ENCODE results near the gene CSNK2A3. TPM values are rescaled to one million over a fixed set of nuclear protein-coding genes. Genes with fewer than 3 reads are reported as not detected.

The CSNK2A3 gene
- total RNA-seq, 2 experiments from 2014 or later = 0.63 to 0.82 TPM

DNA sequence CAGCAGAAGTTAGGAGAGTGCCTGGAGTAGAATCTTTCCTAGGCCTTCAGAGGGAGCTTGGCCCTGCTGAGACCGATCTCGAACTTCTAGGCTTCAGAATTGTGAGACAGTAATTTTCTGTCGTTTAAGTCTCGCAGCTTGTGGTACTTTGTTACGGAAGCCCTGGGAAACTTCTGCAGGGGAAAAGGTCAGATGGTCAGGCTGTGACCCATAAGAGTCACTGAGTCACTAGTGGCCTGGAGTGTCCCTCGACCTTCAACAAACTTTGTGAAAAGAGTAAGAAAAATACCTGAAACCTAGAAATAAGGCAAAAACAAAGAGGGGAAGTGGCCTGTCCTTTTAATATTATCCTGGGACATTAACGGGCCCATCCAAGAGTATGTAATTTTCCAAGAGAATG lies 34.6 kb downstream of the CSNK2A3 start:
- Histone ChIP-seq H3K4me2 (ENCODE audit: low read length) (no peak overlapping the region), H3K9me2 (ENCODE audit: insufficient read depth, low read length) (no peaks in the 10 kb centered on the region), H2AFZ (ENCODE audit: low read length) (no peak overlapping the region), H3K36me3 (ENCODE audit: insufficient read depth, low read length) (no peaks in the 10 kb centered on the region), H3K4me1 (ENCODE audit: insufficient read depth, low read length, poor library complexity, severe bottlenecking) (no peaks in the 10 kb centered on the region), H3K4me3 (ENCODE audit: low read depth, low read length, poor library complexity, severe bottlenecking) (no peak overlapping the region), H3K9me3 (ENCODE audit: low read length) (no peaks in the 10 kb centered on the region), H3K27ac (ENCODE audit: low read depth, low read length, poor library complexity, severe bottlenecking) (no peak overlapping the region), H4K20me1 (ENCODE audit: insufficient read depth, low read length) (no peaks in the 10 kb centered on the region), H3K79me2 (ENCODE audit: insufficient read depth, low read depth, low read length) (no peaks in the 10 kb centered on the region)
- BruUV-seq (replicated peaks) = no TSS peak
- ChIA-PET POLR2A (no interaction called here), CTCF (ENCODE audit: unreplicated experiment) (no interaction called here)
- TF ChIP-seq, protein P1, sequence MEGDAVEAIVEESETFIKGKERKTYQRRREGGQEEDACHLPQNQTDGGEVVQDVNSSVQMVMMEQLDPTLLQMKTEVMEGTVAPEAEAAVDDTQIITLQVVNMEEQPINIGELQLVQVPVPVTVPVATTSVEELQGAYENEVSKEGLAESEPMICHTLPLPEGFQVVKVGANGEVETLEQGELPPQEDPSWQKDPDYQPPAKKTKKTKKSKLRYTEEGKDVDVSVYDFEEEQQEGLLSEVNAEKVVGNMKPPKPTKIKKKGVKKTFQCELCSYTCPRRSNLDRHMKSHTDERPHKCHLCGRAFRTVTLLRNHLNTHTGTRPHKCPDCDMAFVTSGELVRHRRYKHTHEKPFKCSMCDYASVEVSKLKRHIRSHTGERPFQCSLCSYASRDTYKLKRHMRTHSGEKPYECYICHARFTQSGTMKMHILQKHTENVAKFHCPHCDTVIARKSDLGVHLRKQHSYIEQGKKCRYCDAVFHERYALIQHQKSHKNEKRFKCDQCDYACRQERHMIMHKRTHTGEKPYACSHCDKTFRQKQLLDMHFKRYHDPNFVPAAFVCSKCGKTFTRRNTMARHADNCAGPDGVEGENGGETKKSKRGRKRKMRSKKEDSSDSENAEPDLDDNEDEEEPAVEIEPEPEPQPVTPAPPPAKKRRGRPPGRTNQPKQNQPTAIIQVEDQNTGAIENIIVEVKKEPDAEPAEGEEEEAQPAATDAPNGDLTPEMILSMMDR (conservative IDR thresholded peaks at IDR 0.05; ENCODE audit: low read length) = no peak
- no peak for TF ChIP-seq EZH2phosphoT487 (IDR thresholded peaks at IDR 0.05; ENCODE audit: borderline replicate concordance, low read depth, low read length)
- intact Hi-C loops (cut with micrococcal nuclease; ENCODE audit: unreplicated experiment) = no loop called here
- no peak for DNase-seq (ENCODE audit: low spot score)

DNA sequence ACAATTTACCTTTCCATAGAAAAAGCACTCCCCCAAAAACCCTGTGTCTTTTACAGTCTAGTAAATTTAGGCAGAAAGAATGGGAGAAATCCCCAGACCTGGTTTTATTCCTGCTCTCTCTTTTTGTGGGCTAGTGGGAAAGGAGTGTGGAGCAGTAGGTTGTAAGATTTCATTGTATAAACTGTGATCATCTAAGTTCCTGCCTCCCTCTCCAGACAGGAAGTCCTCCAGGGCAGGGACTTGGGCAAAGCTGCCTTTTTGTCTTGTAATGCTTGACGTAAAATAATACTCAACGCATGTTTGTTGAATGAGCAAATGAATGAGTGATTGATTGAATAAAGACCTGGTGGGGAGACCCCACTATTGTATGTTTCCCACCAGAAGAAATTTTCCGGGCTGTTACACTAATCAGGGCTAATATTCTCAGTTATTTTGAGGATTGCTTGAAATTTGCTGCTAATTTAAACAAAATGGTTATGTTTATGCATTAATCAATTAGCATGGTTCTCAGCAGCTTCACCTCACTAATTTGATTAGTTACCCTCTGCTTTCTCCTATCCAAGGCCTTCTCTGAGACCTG lies 36.3 kb downstream of the CSNK2A3 start:
- no peak for TF ChIP-seq EZH2phosphoT487 (IDR thresholded peaks at IDR 0.05; ENCODE audit: borderline replicate concordance, low read depth, low read length)
- TF ChIP-seq, protein P1 (conservative IDR thresholded peaks at IDR 0.05; ENCODE audit: low read length) = no peak
- Histone ChIP-seq H3K9me2 (ENCODE audit: insufficient read depth, low read length) (no peaks in the 10 kb centered on the region), H3K79me2 (ENCODE audit: insufficient read depth, low read depth, low read length) (no peaks in the 10 kb centered on the region), H3K4me1 (ENCODE audit: insufficient read depth, low read length, poor library complexity, severe bottlenecking) (no peaks in the 10 kb centered on the region), H3K27ac (ENCODE audit: low read depth, low read length, poor library complexity, severe bottlenecking) (no peak overlapping the region), H3K36me3 (ENCODE audit: insufficient read depth, low read length) (no peaks in the 10 kb centered on the region), H2AFZ (ENCODE audit: low read length) (no peak overlapping the region), H3K9me3 (ENCODE audit: low read length) (no peaks in the 10 kb centered on the region), H3K4me2 (ENCODE audit: low read length) (no peak overlapping the region), H4K20me1 (ENCODE audit: insufficient read depth, low read length) (no peaks in the 10 kb centered on the region), H3K4me3 (ENCODE audit: low read depth, low read length, poor library complexity, severe bottlenecking) (no peak overlapping the region)
- CTCF ChIA-PET (ENCODE audit: unreplicated experiment) = no interaction called here
- DNase-seq (ENCODE audit: low spot score) = no peak
- POLR2A ChIA-PET = no interaction called here
- no TSS peak for BruUV-seq (replicated peaks)
- intact Hi-C loops (cut with micrococcal nuclease; ENCODE audit: unreplicated experiment) = no loop called here

DNA sequence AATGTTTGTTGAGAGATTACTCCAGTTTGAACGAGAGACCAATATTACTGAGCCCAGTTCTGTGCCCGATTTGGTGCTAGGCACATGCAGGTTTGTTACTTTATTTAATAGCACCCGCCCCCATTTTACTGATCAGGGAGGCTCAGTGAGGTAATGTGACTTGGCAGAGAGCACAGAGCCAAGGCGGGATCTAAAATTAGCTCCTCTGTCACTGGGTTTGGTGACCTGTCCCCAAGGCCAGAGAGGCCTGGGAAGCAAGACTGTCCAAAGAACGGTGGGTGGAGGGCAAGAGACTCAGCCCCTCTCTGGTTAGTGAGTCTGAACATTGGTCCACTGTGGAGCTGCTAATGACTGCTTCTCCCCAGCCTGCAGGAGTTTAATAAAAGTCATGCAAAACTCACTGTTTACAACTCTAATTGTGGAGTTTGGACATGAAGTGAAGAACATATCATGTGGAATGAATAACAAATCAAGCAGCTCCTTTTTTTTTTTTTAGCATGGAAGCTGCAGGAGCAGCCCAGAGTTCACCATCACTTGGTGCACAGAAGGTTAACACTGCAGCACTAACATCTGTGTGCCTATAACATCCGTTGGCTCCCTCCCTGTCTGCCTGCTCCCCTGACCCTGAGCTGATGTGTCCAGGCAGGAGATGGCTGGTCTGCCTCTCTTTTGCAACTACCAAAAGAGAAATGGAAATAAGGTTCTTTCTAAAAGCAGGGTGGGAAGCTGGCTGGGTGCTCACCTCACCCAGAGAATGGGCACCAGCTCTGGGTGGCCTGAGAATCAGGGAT lies 39.0 kb downstream of the CSNK2A3 start:
- H2AFZ ChIP-seq (ENCODE audit: low read length) = no peak overlapping the region
- TF ChIP-seq, protein P1 (conservative IDR thresholded peaks at IDR 0.05; ENCODE audit: low read length) = no peak
- TF ChIP-seq EZH2phosphoT487 (IDR thresholded peaks at IDR 0.05; ENCODE audit: borderline replicate concordance, low read depth, low read length) = no peak
- ChIA-PET CTCF (ENCODE audit: unreplicated experiment) (no interaction called here), POLR2A (interaction anchor here (0.7 kb wide), 1 partner anchor 55 kb away, joined by 3 read pairs; no protein-coding TSS in a partner anchor)
- no peak overlapping the region for H3K4me2 ChIP-seq (ENCODE audit: low read length)
- no peak for DNase-seq (ENCODE audit: low spot score)
- H3K79me2 ChIP-seq (ENCODE audit: insufficient read depth, low read depth, low read length) = no peaks in the 10 kb centered on the region
- no peak overlapping the region for H3K27ac ChIP-seq (ENCODE audit: low read depth, low read length, poor library complexity, severe bottlenecking)
- no TSS peak for BruUV-seq (replicated peaks)
- H3K9me2 ChIP-seq (ENCODE audit: insufficient read depth, low read length) = no peaks in the 10 kb centered on the region
- intact Hi-C loops (cut with micrococcal nuclease; ENCODE audit: unreplicated experiment) = no loop called here
- H3K36me3 ChIP-seq (ENCODE audit: insufficient read depth, low read length) = no peaks in the 10 kb centered on the region
- H3K4me1 ChIP-seq (ENCODE audit: insufficient read depth, low read length, poor library complexity, severe bottlenecking) = no peaks in the 10 kb centered on the region
- H4K20me1 ChIP-seq (ENCODE audit: insufficient read depth, low read length) = no peaks in the 10 kb centered on the region
- no peak overlapping the region for H3K4me3 ChIP-seq (ENCODE audit: low read depth, low read length, poor library complexity, severe bottlenecking)
- no peaks in the 10 kb centered on the region for H3K9me3 ChIP-seq (ENCODE audit: low read length)
